HG03460 (cell line): Measurements from ENCODE around the gene TREM2.
"Not testable (repeated sequence)": the region's sequence is repeated elsewhere in the genome, so short reads cannot be mapped to it uniquely, and the experiment has no call there.

Source experiments
- ATAC-seq: cut with Tn5 transposase; IDR thresholded peaks from one replicate; pipeline ENCODE4 v1.9.1; 2021; ENCODE audit not compliant: unreplicated experiment

The TREM2 gene

GRCh38 chr6:41156001-41156400 is 6.9 kb downstream of the TREM2 start:
- no peak for ATAC-seq

GRCh38 chr6:41155132-41155805 is 7.6 kb downstream of the TREM2 start:
- ATAC-seq = no peak

GRCh38 chr6:41153992-41154625 is 8.8 kb downstream of the TREM2 start, which contains the start of gene TREML1:
Gene TREML1, minus strand, starts transcription at chr6:41154347. Its CDS starts 59 bp downstream, at chr6:41154288.
- ATAC-seq = no peak

GRCh38 chr6:41153451-41153850 is 9.5 kb downstream of the TREM2 start:
- no peak for ATAC-seq

- no peak for ATAC-seq
These were observed 12.2 kb downstream of the TREM2 start for GRCh38 chr6:41150671-41151070.

GRCh38 chr6:41147917-41148316 is 15.0 kb downstream of the TREM2 start:
- no peak for ATAC-seq

DNA sequence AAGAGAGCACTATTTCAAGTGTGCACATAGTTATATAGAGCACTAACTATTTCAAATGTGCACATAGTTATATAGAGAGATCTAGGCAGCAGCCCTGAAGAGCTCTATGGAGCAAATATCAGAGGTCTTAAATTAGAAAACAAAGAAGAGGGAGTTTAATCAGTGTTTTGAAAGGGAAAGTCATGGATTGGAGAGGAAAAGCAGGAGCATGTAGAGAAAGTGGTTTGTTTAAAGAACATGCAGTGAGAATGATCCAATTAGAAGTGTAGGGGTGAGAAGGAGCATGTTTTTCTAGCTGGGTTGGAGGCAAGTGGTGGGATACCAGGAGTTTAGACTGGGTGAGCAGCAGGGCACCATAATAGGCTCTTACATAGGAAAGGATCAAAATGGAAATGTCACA is 26.0 kb downstream of the TREM2 start:
- ATAC-seq = no peak

DNA sequence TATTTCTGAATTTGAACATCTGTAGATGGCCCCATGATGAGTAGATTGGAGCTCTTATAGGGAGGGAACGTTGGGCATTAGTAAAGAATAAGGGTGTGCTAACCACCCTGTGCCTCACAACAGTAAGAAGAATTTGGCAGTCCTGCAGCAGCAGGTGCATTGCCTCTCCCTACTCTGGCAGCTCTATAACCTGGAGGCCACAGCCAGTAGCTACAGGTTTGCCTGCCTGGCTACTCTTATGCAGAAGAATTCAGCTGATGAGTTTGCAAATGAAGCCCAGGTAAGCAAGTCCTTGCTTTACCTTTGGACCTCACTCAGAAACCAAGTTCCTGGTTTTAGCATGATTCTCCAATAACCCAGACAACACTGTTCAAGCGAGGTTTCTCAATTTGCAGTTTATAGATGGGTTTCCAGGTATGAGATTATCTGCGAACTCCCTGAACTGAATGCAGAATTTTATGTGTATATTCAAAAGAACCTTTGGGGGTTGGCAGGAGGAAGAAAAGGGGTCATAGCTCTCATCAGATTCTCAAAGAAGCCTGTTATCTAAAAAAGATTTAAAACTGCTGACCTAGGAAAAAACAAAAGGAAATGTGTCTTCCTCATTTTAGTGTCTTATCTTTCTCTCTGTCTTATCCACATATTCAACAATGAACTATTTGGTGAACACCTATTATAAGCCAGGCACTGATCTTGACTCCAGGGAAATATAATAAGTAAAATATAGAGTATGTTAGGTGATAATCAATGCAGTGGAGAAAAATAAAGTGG is 27.7 kb downstream of the TREM2 start:
- no peak for ATAC-seq

DNA sequence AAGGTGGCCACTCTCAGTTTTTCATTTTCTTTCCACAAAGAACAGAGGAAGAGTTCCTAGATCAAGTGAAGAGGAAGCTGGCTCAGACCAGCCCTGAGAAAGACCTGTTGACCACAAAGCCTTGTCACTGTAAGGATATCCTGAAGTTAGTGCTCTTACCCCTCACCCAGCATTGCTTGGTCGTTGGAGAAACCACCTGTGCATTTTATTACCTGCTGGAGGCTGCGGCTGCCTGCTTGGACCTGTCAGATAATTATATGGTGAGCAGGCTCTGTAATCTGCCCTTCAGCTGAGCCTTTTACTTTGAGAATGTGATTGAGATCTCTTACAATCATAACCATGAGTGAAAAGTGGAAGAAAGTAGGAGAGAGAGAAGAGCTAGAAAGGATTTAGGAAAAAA is 30.7 kb downstream of the TREM2 start:
- no peak for ATAC-seq

DNA sequence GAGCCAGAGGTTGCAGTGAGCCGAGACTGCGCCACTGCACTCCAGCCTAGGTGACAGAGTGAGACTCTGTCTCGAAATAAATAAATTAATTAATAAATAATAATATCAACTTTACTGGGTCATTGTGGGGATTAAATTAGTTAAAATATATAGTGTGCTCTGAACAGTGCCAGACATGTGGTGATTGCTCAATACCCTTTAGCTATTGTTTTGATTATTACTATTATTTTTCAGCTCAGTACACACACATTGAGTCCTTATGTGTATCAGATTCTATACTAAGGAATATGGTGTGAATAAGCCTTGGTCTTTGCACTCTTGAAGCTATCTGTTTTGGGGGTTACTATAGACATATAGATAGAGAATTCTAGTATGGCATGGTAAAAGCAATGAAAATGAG is 37.6 kb downstream of the TREM2 start:
- no peak for ATAC-seq

DNA sequence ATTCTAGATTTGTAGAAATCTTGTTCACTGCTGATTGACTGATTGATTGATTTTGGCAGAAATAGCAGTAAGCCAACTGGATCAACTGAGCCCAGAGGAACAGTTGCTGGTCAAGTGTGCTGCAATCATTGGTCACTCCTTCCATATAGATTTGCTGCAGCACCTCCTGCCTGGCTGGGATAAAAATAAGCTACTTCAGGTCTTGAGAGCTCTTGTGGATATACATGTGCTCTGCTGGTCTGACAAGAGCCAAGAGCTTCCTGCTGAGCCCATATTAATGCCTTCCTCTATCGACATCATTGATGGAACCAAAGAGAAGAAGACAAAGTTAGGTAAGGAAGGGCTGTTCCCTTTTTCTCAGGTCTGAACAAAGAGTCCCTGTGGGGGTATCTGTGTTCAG is 40.0 kb downstream of the TREM2 start:
- no peak for ATAC-seq

GRCh38 chr6:41122373-41122772 is 40.5 kb downstream of the TREM2 start:
- no peak for ATAC-seq

GRCh38 chr6:41120058-41120457 is 42.9 kb downstream of the TREM2 start:
- no peak for ATAC-seq

- no peak for ATAC-seq
These were observed 43.4 kb downstream of the TREM2 start for GRCh38 chr6:41119508-41119907.

- ATAC-seq = not testable (repeated sequence)
These were observed 47.9 kb downstream of the TREM2 start for GRCh38 chr6:41115027-41115426.

DNA sequence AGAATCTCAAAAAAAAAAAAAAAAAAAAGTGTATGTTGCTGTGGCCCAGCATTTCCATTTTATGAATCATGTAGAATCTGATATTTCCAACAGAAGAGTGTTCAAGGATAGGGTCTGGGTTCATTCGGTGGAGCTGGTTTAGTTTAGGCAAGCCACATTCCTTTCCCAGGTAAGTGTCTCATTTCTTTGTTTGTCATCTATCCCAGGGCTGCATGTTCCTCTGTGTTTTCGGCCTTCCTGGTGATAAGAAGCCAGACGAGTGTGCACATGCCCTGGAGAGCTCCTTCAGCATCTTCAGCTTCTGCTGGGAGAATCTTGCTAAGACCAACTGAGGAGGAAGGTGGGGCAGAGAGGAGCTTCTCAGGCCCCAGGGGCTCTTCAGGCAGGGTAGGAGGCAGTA is 51.9 kb downstream of the TREM2 start:
- no peak for ATAC-seq
